ENCODE measurements around the gene DHX16. TPM values are rescaled to one million over a fixed set of nuclear protein-coding genes. Genes with fewer than 3 reads are reported as not detected.
"Not testable (repeated sequence)": the region's sequence is repeated elsewhere in the genome, so short reads cannot be mapped to it uniquely, and the experiment has no call there.

The DHX16 gene
- total RNA-seq, 1 donor from 2014 or later = 38.5 TPM

- H3K27me3 Mint-ChIP-seq (ENCODE audit: unreplicated experiment) = peaks cover 16% of the 10 kb centered on the region
- H3K36me3 Mint-ChIP-seq (ENCODE audit: low read depth, unreplicated experiment) = peaks cover 48% of the 10 kb centered on the region
- H3K4me3 Mint-ChIP-seq (ENCODE audit: unreplicated experiment) = peak overlapping the region; percentile 99
- peak overlapping the region; percentile 98 for H3K27ac Mint-ChIP-seq (ENCODE audit: unreplicated experiment)
- peaks cover 48% of the 10 kb centered on the region for H3K4me1 Mint-ChIP-seq (ENCODE audit: unreplicated experiment)
- TF ChIP-seq CTCF (IDR thresholded peaks at IDR 0.05; ENCODE audit: unreplicated experiment) = no peak
- H3K9me3 Mint-ChIP-seq (ENCODE audit: unreplicated experiment) = no peaks in the 10 kb centered on the region
- no peak for DNase-seq (ENCODE audit: low spot score)
These were observed 46.5 kb upstream of the DHX16 start for GRCh38 chr6:30719356-30719755.

- Mint-ChIP-seq H3K4me3 (ENCODE audit: unreplicated experiment) (peak overlapping the region; percentile 99), H3K27ac (ENCODE audit: unreplicated experiment) (peak overlapping the region; percentile 99), H3K36me3 (ENCODE audit: low read depth, unreplicated experiment) (peaks cover 44% of the 10 kb centered on the region), H3K4me1 (ENCODE audit: unreplicated experiment) (peaks cover 35% of the 10 kb centered on the region)
- DNase-seq (ENCODE audit: low spot score); H3K9me3 Mint-ChIP-seq (ENCODE audit: unreplicated experiment); H3K27me3 Mint-ChIP-seq (ENCODE audit: unreplicated experiment): not testable (repeated sequence)
These were observed 45.3 kb upstream of the DHX16 start for GRCh38 chr6:30717845-30718720.

GRCh38 chr6:30717129-30717844 lies 44.5 kb upstream of the DHX16 start, which contains the start of gene MDC1:
TSS of gene MDC1 (minus strand) at chr6:30717281. CDS start at chr6:30715175, 2,106 bp downstream.
- Mint-ChIP-seq H3K27me3 (ENCODE audit: unreplicated experiment) (peaks cover 5% of the 10 kb centered on the region), H3K36me3 (ENCODE audit: low read depth, unreplicated experiment) (peaks cover 44% of the 10 kb centered on the region), H3K9me3 (ENCODE audit: unreplicated experiment) (no peaks in the 10 kb centered on the region), H3K27ac (ENCODE audit: unreplicated experiment) (peak within 1 kb of the TSS; percentile 99), H3K4me3 (ENCODE audit: unreplicated experiment) (peak within 1 kb of the TSS; percentile 98), H3K4me1 (ENCODE audit: unreplicated experiment) (peaks cover 30% of the 10 kb centered on the region)
- peak; percentile 96 for DNase-seq (ENCODE audit: low spot score)
- peak; percentile 11 for TF ChIP-seq CTCF (IDR thresholded peaks at IDR 0.05; ENCODE audit: unreplicated experiment)

- H3K36me3 Mint-ChIP-seq (ENCODE audit: low read depth, unreplicated experiment) = peaks cover 44% of the 10 kb centered on the region
These were observed 44.0 kb upstream of the DHX16 start for GRCh38 chr6:30716879-30717128.

GRCh38 chr6:30714263-30714662 lies 41.5 kb upstream of the DHX16 start:
- Mint-ChIP-seq H3K4me1 (ENCODE audit: unreplicated experiment) (peaks cover 18% of the 10 kb centered on the region), H3K9me3 (ENCODE audit: unreplicated experiment) (no peaks in the 10 kb centered on the region), H3K27ac (ENCODE audit: unreplicated experiment) (no peak overlapping the region), H3K4me3 (ENCODE audit: unreplicated experiment) (no peak overlapping the region), H3K27me3 (ENCODE audit: unreplicated experiment) (no peaks in the 10 kb centered on the region), H3K36me3 (ENCODE audit: low read depth, unreplicated experiment) (peaks cover 36% of the 10 kb centered on the region)
- no peak for DNase-seq (ENCODE audit: low spot score)
- no peak for TF ChIP-seq CTCF (IDR thresholded peaks at IDR 0.05; ENCODE audit: unreplicated experiment)

More at GRCh38 chr6:30716879-30717128, 44.0 kb upstream of the DHX16 start:
- no peak for DNase-seq (ENCODE audit: low spot score)
- peak overlapping the region; percentile 98 for H3K4me3 Mint-ChIP-seq (ENCODE audit: unreplicated experiment)
- peak overlapping the region; percentile 99 for H3K27ac Mint-ChIP-seq (ENCODE audit: unreplicated experiment)
- peaks cover 30% of the 10 kb centered on the region for H3K4me1 Mint-ChIP-seq (ENCODE audit: unreplicated experiment)
- peaks cover 5% of the 10 kb centered on the region for H3K27me3 Mint-ChIP-seq (ENCODE audit: unreplicated experiment)
- TF ChIP-seq CTCF (IDR thresholded peaks at IDR 0.05; ENCODE audit: unreplicated experiment) = no peak
- no peaks in the 10 kb centered on the region for H3K9me3 Mint-ChIP-seq (ENCODE audit: unreplicated experiment)

Measured in endothelial cell (in vitro differentiated cells).